HG02763 (cell line): ENCODE data around the gene TMEM145.

Source experiments
- ATAC-seq: cut with Tn5 transposase; IDR thresholded peaks from one replicate; pipeline ENCODE4 v1.9.1; 2021; ENCODE audit warnings: mild to moderate bottlenecking, moderate library complexity; ENCODE audit not compliant: unreplicated experiment

Gene TMEM145

GRCh38 chr19:42277821-42278451, 35.2 kb upstream of the TMEM145 start:
- ATAC-seq, result no peak

DNA sequence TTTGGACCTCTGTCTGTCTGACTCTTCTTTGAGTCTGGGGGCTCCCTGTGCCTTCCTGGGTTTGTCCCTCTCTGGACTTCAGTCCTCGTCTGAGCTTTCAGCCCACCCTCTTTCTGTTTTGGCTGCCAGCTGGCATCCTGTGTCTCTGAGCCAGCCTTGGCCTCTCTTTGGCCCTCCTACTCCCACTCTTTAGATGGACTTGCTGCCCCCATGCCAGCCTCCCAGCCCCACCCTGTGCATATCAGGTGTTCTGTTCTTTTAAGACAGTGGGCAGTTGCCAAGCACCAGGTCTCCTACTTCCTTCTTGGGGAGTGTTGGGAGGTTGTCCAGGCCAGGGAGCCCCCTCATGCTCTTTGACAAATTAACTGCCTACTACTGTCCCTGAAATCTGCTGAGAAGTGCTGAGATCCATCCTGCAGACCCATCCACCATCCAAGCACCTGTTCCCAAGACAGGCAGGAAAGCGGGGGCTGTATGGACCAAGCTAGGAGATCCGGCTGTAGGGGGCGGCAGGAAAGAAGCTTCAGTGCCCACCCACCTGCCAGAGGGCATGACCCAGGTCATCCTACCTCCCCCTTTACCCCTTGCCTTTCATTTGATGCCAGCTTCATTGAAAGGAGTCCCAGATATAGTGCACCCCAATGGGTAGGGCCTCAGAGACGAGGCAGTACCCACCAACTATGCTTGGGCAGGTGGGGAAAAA, 34.5 kb upstream of the TMEM145 start:
- no peak for ATAC-seq

- no peak for ATAC-seq
These were observed 33.8 kb upstream of the TMEM145 start for GRCh38 chr19:42279155-42279901.

GRCh38 chr19:42279902-42280814, 33.0 kb upstream of the TMEM145 start:
- ATAC-seq, result peak; percentile 28

DNA sequence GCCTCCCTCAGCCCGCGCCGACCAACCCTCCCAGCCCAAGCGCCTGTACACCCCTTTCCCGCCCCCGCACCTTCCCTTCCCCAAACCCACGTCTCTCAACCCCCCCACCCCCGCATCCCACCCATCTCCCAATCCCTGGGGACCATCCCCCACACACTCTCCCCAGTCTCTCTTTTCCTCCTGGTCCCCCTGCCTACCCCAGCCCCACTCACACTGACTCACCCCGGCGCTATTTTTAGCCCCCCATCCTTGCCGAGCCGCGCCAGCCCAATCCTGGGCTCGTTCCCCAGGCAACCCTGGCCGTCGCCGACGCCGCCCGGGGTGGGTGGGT, 32.3 kb upstream of the TMEM145 start:
- no peak for ATAC-seq

DNA sequence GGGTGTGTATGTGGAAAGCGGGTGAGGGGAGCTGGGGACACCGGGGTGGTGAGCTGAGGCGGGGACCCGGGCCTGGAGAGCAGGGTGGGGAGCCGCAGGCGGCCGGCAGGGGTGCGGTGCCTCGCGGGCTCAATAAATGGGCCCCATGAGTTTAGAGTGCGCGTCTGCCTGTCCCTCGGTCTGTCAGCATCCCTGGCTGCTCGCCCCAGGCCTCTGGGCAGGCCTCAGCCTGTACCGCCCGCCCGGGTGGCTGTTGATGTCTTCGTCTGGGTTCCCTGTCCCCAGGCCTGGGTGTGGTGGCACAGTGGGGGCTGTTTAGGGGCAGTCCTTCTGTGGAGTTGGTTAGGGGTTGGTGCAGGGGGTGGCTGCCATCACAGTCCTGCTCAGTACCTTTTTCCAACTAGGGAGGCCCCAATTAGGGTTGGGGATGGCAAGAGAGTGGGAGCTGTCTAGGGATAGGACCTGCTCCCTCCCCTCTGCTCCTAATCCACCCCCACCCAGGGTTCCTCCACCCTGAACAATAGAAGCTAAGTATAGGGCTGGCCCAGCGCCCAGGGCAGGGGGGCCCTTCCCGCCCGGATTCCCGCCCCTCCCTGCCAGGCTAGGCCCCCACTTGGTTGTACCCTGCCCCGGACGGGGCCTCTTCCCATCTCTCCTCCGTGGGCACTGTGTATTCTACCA, 31.8 kb upstream of the TMEM145 start:
- ATAC-seq, result no peak

GRCh38 chr19:42281827-42282762, 31.0 kb upstream of the TMEM145 start:
- ATAC-seq, result no peak

GRCh38 chr19:42282819-42283187, 30.3 kb upstream of the TMEM145 start:
- no peak for ATAC-seq

GRCh38 chr19:42283188-42284065, 29.7 kb upstream of the TMEM145 start:
- peak; percentile 49 for ATAC-seq

GRCh38 chr19:42284066-42284501, 29.0 kb upstream of the TMEM145 start:
- peak; percentile 41 for ATAC-seq

GRCh38 chr19:42284591-42285341, 28.3 kb upstream of the TMEM145 start:
- ATAC-seq, result no peak

- ATAC-seq, result no peak
These were observed 27.6 kb upstream of the TMEM145 start for GRCh38 chr19:42285541-42285941.

- ATAC-seq, result no peak
These were observed 27.1 kb upstream of the TMEM145 start for GRCh38 chr19:42285988-42286348.

GRCh38 chr19:42286349-42287016, 26.6 kb upstream of the TMEM145 start:
- ATAC-seq, result no peak

DNA sequence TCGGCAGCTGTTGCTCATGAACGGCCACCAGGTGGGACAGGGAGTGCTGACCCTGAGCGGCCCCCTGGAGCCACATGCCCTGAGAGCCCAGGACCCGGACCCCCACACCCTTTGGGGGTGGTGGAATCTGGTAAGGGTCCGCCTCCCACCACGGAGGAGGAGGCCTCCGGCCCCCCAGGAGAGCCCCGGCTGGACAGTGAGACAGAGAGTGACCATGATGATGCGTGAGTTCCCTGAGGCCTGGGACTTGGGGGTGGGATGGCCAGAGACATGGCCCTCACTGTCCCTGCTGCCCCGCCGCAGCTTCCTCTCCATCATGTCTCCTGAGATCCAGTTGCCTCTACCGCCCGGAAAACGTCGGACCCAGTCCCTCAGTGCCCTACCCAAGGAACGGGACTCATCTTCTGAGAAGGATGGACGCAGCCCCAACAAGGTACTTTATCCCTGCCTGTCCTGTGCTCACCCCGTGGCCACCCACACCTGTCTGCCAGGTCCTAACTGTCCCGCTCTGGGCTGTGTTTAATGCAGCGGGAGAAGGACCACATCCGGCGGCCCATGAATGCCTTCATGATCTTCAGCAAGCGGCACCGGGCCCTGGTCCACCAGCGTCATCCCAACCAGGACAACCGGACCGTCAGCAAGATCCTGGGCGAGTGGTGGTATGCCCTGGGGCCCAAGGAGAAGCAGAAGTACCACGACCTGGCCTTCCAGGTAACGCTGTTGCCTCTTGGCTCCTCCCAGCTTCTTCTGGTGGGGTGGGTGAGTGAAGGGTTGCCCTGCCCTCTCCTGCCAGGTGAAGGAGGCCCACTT, 25.9 kb upstream of the TMEM145 start:
- ATAC-seq, result no peak

DNA sequence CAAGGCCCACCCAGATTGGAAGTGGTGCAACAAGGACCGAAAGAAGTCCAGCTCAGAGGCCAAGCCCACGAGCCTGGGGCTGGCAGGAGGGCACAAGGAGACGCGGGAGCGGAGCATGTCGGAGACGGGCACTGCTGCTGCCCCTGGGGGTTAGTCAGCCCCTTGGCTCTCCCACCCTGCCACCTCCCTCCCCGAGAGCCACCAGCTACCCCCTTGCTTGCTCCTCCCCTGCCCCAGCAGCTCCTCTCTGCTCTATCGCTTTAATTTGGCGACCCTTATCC, 25.3 kb upstream of the TMEM145 start:
- no peak for ATAC-seq

DNA sequence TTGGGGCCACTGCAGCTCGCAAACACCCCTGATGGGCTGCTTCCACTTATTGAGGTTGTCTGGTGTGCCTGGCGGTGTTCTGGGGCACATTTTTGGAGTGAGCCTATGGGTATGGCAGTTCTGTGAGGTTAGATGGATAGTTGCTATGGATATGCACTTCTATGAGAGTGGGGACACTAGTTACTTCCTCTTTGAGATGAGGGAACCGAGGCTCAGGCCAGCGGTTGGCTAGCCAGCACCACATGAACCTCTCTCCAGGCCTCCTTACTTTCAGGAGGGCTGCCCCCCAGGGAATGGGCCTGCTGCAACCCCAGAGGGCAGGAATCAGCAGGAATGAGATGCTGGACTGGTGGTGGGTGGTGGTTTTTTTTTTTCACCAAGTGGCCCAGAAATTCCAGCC, 24.7 kb upstream of the TMEM145 start:
- ATAC-seq, result no peak
